KOPT-K1 (cell line): ENCODE results near the gene ERGIC1.
"Not testable (repeated sequence)": the region's sequence is repeated elsewhere in the genome, so short reads cannot be mapped to it uniquely, and the experiment has no call there.

Experiments
- H3K27ac ChIP-seq: fragments of 200-600 bp; sonication (generic); 2 replicates; pipeline ENCODE4 v1.5.1; 2016; ENCODE audit warnings: antibody characterized with exemption, mild to moderate bottlenecking, low read depth, low read length; ENCODE audit not compliant: poor library complexity, severe bottlenecking
- H3K36me3 ChIP-seq: fragments of 200-600 bp; sonication (generic); 2 replicates; pipeline ENCODE4 v1.5.1; 2017; ENCODE audit warnings: antibody characterized with exemption, mild to moderate bottlenecking, low read length, moderate library complexity; ENCODE audit not compliant: insufficient read depth
- H3K9me3 ChIP-seq: fragments of 200-600 bp; sonication (generic); 2 replicates; pipeline ENCODE4 v1.5.1; 2017; ENCODE audit warnings: antibody characterized with exemption, low read length, mild to moderate bottlenecking; ENCODE audit not compliant: insufficient read depth, poor library complexity, severe bottlenecking

The ERGIC1 gene

GRCh38 chr5:172881691-172882370 is 47.8 kb downstream of the ERGIC1 start:
- H3K36me3 ChIP-seq, result peaks cover 89% of the 10 kb centered on the region
- H3K9me3 ChIP-seq, result no peaks in the 10 kb centered on the region
- no peak overlapping the region for H3K27ac ChIP-seq

GRCh38 chr5:172883066-172883465 is 49.0 kb downstream of the ERGIC1 start:
- H3K27ac ChIP-seq, result no peak overlapping the region
- peaks cover 92% of the 10 kb centered on the region for H3K36me3 ChIP-seq

GRCh38 chr5:172885597-172886340 is 51.7 kb downstream of the ERGIC1 start:
- H3K27ac ChIP-seq, result no peak overlapping the region
- peaks cover 95% of the 10 kb centered on the region for H3K36me3 ChIP-seq
- H3K9me3 ChIP-seq, result no peaks in the 10 kb centered on the region

More at GRCh38 chr5:172883066-172883465, 49.0 kb downstream of the ERGIC1 start:
- H3K9me3 ChIP-seq, result no peaks in the 10 kb centered on the region

GRCh38 chr5:172886476-172886875 is 52.4 kb downstream of the ERGIC1 start:
- Histone ChIP-seq H3K9me3 (no peaks in the 10 kb centered on the region), H3K27ac (no peak overlapping the region), H3K36me3 (peaks cover 97% of the 10 kb centered on the region)

- H3K27ac ChIP-seq, result no peak overlapping the region
- H3K9me3 ChIP-seq, result no peaks in the 10 kb centered on the region
- peaks cover 98% of the 10 kb centered on the region for H3K36me3 ChIP-seq
Measured at GRCh38 chr5:172886974-172887501, 53.0 kb downstream of the ERGIC1 start.

- Histone ChIP-seq H3K36me3 (peaks cover 98% of the 10 kb centered on the region), H3K9me3 (no peaks in the 10 kb centered on the region), H3K27ac (no peak overlapping the region)
Measured at GRCh38 chr5:172887692-172888091, 53.6 kb downstream of the ERGIC1 start.

GRCh38 chr5:172890659-172891058 is 56.6 kb downstream of the ERGIC1 start:
- no peaks in the 10 kb centered on the region for H3K9me3 ChIP-seq
- H3K27ac ChIP-seq, result no peak overlapping the region
- peaks cover 93% of the 10 kb centered on the region for H3K36me3 ChIP-seq

GRCh38 chr5:172891716-172892421 is 57.8 kb downstream of the ERGIC1 start:
- peaks cover 92% of the 10 kb centered on the region for H3K36me3 ChIP-seq
- no peaks in the 10 kb centered on the region for H3K9me3 ChIP-seq
- no peak overlapping the region for H3K27ac ChIP-seq

- peaks cover 92% of the 10 kb centered on the region for H3K36me3 ChIP-seq
- H3K27ac ChIP-seq, result no peak overlapping the region
Measured at GRCh38 chr5:172892713-172893112, 58.7 kb downstream of the ERGIC1 start.

GRCh38 chr5:172894767-172895388 is 60.8 kb downstream of the ERGIC1 start:
- Histone ChIP-seq H3K9me3 (no peaks in the 10 kb centered on the region), H3K36me3 (peaks cover 92% of the 10 kb centered on the region), H3K27ac (no peak overlapping the region)

More at GRCh38 chr5:172892713-172893112, 58.7 kb downstream of the ERGIC1 start:
- H3K9me3 ChIP-seq, result no peaks in the 10 kb centered on the region

GRCh38 chr5:172895549-172895948 is 61.5 kb downstream of the ERGIC1 start:
- no peaks in the 10 kb centered on the region for H3K9me3 ChIP-seq
- H3K36me3 ChIP-seq, result peaks cover 92% of the 10 kb centered on the region
- H3K27ac ChIP-seq, result no peak overlapping the region

- no peaks in the 10 kb centered on the region for H3K9me3 ChIP-seq
- peaks cover 92% of the 10 kb centered on the region for H3K36me3 ChIP-seq
- H3K27ac ChIP-seq, result no peak overlapping the region
Measured at GRCh38 chr5:172896465-172896864, 62.4 kb downstream of the ERGIC1 start.

- H3K9me3 ChIP-seq, H3K27ac ChIP-seq: not testable (repeated sequence)
- H3K36me3 ChIP-seq, result peaks cover 92% of the 10 kb centered on the region
Measured at GRCh38 chr5:172897067-172897466, 63.0 kb downstream of the ERGIC1 start.

- Histone ChIP-seq H3K9me3 (no peaks in the 10 kb centered on the region), H3K36me3 (peaks cover 92% of the 10 kb centered on the region), H3K27ac (no peak overlapping the region)
Measured at GRCh38 chr5:172897481-172898217, 63.6 kb downstream of the ERGIC1 start.
